Activated CD4-positive, alpha-beta memory T cell treated with anti-CD3 and anti-CD28 coated beads, Interleukin-2, amount 10 ng/mL, durations not matched to agents 7 days and 5 days (primary cell): ENCODE results near the gene B4GALNT2. TPM values are rescaled to one million over a fixed set of nuclear protein-coding genes. Genes with fewer than 3 reads are reported as not detected.

Experiments
- CTCF ChIA-PET: fragments of 350-600 bp; sonication (Branson Sonifier 250); formaldehyde crosslinking; loops from one replicate; lab custom pipeline; 2021; ENCODE audit warnings: antibody characterized with exemption, inconsistent platforms; lab: Charles Lee
- POLR2A ChIA-PET: fragments of 350-600 bp; sonication (Branson Sonifier 250); formaldehyde crosslinking; loops from one replicate; lab custom pipeline; 2021; ENCODE audit warnings: antibody characterized with exemption; lab: Charles Lee
- DNase-seq: peaks from one replicate; pipeline ENCODE4 v3.0.0-alpha.2; 2020
- H3K27ac Mint-ChIP-seq: one replicate; pipeline ENCODE4 v1.8.0; 2021; ENCODE audit warnings: mild to moderate bottlenecking, mixed read lengths
- H3K27me3 Mint-ChIP-seq: one replicate; pipeline ENCODE4 v1.8.0; 2021; ENCODE audit warnings: mixed read lengths
- H3K36me3 Mint-ChIP-seq: one replicate; pipeline ENCODE4 v1.8.0; 2021; ENCODE audit warnings: low read depth, mixed read lengths
- H3K4me1 Mint-ChIP-seq: one replicate; pipeline ENCODE4 v1.8.0; 2021; ENCODE audit warnings: mixed read lengths
- H3K4me3 Mint-ChIP-seq: one replicate; pipeline ENCODE4 v1.8.0; 2021; ENCODE audit warnings: mild to moderate bottlenecking, mixed read lengths
- H3K9me3 Mint-ChIP-seq: one replicate; pipeline ENCODE4 v1.8.0; 2021; ENCODE audit warnings: mixed read lengths
- total RNA-seq, 2 experiments: library from RNA; stranded (reverse); gene quantifications; one replicate each; pipeline ENCODE4 v1.2.3, GENCODE V29; 2021

Gene B4GALNT2
- total RNA-seq, 2 experiments from 2014 or later, result not detected

- CTCF ChIA-PET, result interaction anchor here (1.0 to 5.3 kb wide), 10 partner anchors 11 to 365 kb away, joined by 3 to 37 read pairs (median 6); partner anchors contain the start of genes ABI3, GNGT2 and PHOSPHO1
- no peaks in the 10 kb centered on the region for H3K27me3 Mint-ChIP-seq
- POLR2A ChIA-PET, result interaction anchor here (0.7 to 7.5 kb wide), 20 partner anchors 9 to 1296 kb away, joined by 3 to 88 read pairs (median 4); partner anchors contain the start of genes ABI3, GNGT2, IGF2BP1 and PHOSPHO1
- peaks cover 53% of the 10 kb centered on the region for H3K4me1 Mint-ChIP-seq
- H3K27ac Mint-ChIP-seq, result peak overlapping the region; percentile 100
- H3K4me3 Mint-ChIP-seq, result peak overlapping the region; percentile 90
- no peak for DNase-seq
- H3K9me3 Mint-ChIP-seq, result no peaks in the 10 kb centered on the region
- peaks cover 3% of the 10 kb centered on the region for H3K36me3 Mint-ChIP-seq
Observed at GRCh38 chr17:49191409-49191916, 58.9 kb downstream of the B4GALNT2 start.

- peaks cover 57% of the 10 kb centered on the region for H3K4me1 Mint-ChIP-seq
- CTCF ChIA-PET, result interaction anchor here (1.0 to 5.3 kb wide), 12 partner anchors 10 to 364 kb away, joined by 3 to 37 read pairs (median 6); partner anchors contain the start of genes ABI3, GNGT2 and PHOSPHO1
Observed at GRCh38 chr17:49191917-49192741, 59.6 kb downstream of the B4GALNT2 start.

DNA sequence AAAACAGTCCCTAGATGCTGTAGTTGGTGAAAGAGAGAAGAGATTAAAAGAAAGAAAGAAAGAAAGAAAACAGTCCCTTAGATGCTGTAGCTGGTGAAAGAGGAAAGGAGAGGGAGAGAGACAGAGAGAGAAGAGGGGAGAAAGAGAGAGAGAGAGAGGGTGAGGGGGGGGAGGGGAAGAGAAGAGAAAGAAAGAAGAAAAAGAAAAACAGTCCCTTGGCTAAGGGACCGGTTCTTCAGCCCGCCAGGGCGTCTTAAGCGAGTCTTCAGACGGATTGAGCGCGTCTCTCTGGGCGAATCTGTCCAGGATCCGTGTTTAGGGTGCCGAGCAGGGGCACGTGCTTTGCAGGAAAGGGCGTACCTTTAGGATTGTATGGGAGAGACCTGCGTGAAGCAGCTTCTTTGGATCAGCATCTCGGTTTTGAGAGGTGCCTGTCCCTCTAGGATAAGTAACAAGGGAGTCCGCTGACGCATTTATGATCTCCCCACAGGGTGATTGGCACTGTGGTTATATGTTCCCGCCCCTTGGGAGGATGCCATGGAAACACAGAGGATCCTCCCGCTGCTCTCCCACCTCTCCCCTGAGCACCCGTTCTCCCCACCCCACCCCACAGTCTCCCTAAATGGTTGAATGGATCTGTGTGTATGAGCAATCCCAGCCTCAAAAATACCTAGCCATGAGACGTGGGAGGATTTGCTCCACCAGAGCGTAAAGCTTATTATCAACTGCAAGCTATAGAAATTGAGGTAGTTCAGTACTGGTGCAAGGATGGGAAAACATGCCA, 61.1 kb downstream of the B4GALNT2 start:
- Mint-ChIP-seq H3K36me3 (peaks cover 3% of the 10 kb centered on the region), H3K27ac (peak overlapping the region; percentile 100), H3K4me1 (peaks cover 62% of the 10 kb centered on the region), H3K4me3 (peak overlapping the region; percentile 90), H3K9me3 (no peaks in the 10 kb centered on the region), H3K27me3 (no peaks in the 10 kb centered on the region)
- ChIA-PET POLR2A (interaction anchor here (0.6 to 7.5 kb wide), 9 partner anchors 11 to 285 kb away, joined by 3 to 88 read pairs (median 9); partner anchors contain the start of genes ABI3, GNGT2 and PHOSPHO1), CTCF (interaction anchor here (0.6 to 5.3 kb wide), 4 partner anchors 14 to 57 kb away, joined by 3 to 37 read pairs (median 11); partner anchors contain the start of genes ABI3, GNGT2 and PHOSPHO1)
- peak; percentile 44 for DNase-seq

More at GRCh38 chr17:49191917-49192741, 59.6 kb downstream of the B4GALNT2 start:
- peak overlapping the region; percentile 100 for H3K27ac Mint-ChIP-seq
- no peaks in the 10 kb centered on the region for H3K27me3 Mint-ChIP-seq
- H3K4me3 Mint-ChIP-seq, result peak overlapping the region; percentile 90
- H3K9me3 Mint-ChIP-seq, result no peaks in the 10 kb centered on the region
- H3K36me3 Mint-ChIP-seq, result peaks cover 3% of the 10 kb centered on the region
- DNase-seq, result peak; percentile 93
- POLR2A ChIA-PET, result interaction anchor here (0.7 to 7.5 kb wide), 23 partner anchors 8 to 1297 kb away, joined by 3 to 88 read pairs (median 4); partner anchors contain the start of genes ABI3, GNGT2, IGF2BP1 and PHOSPHO1

DNA sequence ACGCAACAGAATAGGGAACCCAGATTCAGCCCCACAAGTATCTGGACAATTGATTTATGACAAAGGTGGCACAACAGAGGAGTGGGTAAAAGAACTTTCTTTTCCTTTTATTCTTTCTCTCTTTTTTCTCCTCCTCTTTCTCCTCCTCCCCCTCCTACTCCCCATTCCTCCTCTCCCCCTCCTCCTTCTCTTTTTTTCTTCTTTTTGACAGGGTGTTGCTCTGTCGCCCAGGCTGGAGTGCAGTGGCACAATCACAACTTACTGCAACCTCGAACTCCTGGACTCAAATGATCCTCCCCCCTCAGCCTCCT, 61.7 kb downstream of the B4GALNT2 start:
- DNase-seq, result no peak
- ChIA-PET POLR2A (interaction anchor here (1.2 to 7.5 kb wide), 6 partner anchors 10 to 286 kb away, joined by 3 to 88 read pairs (median 36); partner anchors contain the start of genes ABI3, GNGT2 and PHOSPHO1), CTCF (interaction anchor here (0.6 to 1.2 kb wide), 3 partner anchors 14 to 197 kb away, joined by 3 to 6 read pairs (median 4); partner anchors contain the start of gene IGF2BP1)
- Mint-ChIP-seq H3K27me3 (no peaks in the 10 kb centered on the region), H3K27ac (peak overlapping the region; percentile 66), H3K4me1 (peaks cover 62% of the 10 kb centered on the region), H3K4me3 (peak overlapping the region; percentile 19), H3K9me3 (no peaks in the 10 kb centered on the region), H3K36me3 (peaks cover 3% of the 10 kb centered on the region)

DNA sequence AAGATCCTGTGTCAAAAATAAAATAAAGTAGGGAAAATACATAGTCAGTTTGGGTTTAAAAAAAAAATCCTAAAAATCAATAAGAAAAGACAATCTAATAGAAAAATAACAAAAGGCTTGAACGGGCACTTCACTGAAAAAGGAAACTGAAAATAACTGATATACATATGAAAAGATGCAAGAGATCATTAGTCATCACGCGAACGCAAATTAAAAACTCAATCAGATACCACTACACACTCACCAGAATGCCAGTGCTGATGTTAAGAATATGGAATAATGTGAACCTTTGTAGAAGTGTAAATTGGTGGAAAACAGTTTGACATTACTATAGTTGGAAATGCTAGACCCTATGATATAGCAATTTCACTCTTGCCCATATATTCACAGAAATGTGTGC, 63.2 kb downstream of the B4GALNT2 start:
- ChIA-PET POLR2A (interaction anchor here (1.8 to 7.5 kb wide), 3 partner anchors 9 to 30 kb away, joined by 4 to 88 read pairs (median 63); partner anchors contain the start of genes ABI3 and GNGT2), CTCF (interaction anchor here (0.7 kb wide), 1 partner anchor 32 kb away, joined by 5 read pairs; no protein-coding TSS in a partner anchor)
- Mint-ChIP-seq H3K27ac (peak overlapping the region; percentile 58), H3K27me3 (no peaks in the 10 kb centered on the region), H3K4me1 (peaks cover 53% of the 10 kb centered on the region), H3K36me3 (peaks cover 3% of the 10 kb centered on the region), H3K9me3 (no peaks in the 10 kb centered on the region), H3K4me3 (peak overlapping the region; percentile 45)
- DNase-seq, result no peak

DNA sequence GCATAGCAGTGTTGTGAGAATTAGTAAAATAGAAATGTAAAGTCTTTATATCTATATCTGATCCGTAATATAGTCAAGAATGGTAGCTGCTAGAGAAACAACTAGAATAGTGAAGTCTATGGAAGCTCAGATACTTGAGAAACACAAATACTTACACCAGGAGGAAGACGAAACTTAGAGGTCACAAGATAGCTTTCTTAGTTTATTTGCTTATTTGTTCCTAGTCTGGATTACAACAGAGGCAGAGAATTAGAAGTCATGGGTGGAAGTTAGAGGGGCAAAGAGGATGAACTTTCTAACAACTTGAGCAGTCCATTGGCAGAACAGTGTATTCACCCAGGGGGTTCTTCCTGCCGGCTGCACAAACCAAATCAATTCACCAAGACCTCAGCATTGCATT, 64.0 kb downstream of the B4GALNT2 start:
- no peaks in the 10 kb centered on the region for H3K9me3 Mint-ChIP-seq
- H3K4me1 Mint-ChIP-seq, result peaks cover 49% of the 10 kb centered on the region
- no peak overlapping the region for H3K27ac Mint-ChIP-seq
- H3K36me3 Mint-ChIP-seq, result peaks cover 3% of the 10 kb centered on the region
- H3K27me3 Mint-ChIP-seq, result no peaks in the 10 kb centered on the region
- ChIA-PET CTCF (interaction anchor here (0.7 kb wide), 1 partner anchor 31 kb away, joined by 5 read pairs; no protein-coding TSS in a partner anchor), POLR2A (interaction anchor here (1.8 to 5.8 kb wide), 2 partner anchors 8 to 30 kb away, joined by 4 to 63 read pairs; no protein-coding TSS in a partner anchor)
- H3K4me3 Mint-ChIP-seq, result no peak overlapping the region
- DNase-seq, result no peak

DNA sequence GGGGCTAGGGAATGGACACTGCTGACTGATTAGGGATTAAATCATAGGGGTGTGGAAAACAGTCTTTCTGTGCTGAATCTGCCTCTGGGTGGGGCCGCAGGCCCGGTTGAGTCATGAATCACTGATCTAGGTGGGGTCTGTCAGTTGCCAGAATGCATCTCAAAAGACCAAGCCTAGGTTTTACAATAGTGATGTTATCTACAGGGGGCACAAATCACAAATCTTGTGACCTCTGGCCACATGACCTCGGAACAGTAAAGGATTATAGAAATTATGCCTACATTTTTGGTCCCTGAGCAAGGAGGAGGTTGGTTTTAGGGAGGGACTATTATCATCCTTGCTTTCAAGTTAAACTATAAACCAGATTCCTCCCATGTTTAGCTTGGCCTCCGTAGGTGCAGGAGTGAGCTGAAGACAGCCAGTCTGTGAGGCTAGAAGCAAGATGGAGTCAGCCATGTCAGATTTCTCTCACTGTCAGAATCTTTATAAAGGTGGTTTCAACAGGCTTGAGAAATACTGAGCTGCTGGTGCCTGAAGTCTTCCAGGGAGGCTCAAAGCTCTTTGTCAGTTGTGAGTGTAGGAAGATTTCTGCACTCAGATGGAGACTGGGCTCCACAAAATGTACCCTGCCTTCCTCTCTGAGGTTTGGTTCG, 64.9 kb downstream of the B4GALNT2 start:
- POLR2A ChIA-PET, result interaction anchor here (0.9 to 4.7 kb wide), 3 partner anchors 12 to 31 kb away, joined by 3 to 38 read pairs (median 9); partner anchors contain the start of genes ABI3 and GNGT2
- Mint-ChIP-seq H3K4me1 (peaks cover 43% of the 10 kb centered on the region), H3K27me3 (peaks cover 2% of the 10 kb centered on the region), H3K4me3 (no peak overlapping the region), H3K36me3 (peaks cover 6% of the 10 kb centered on the region), H3K27ac (no peak overlapping the region), H3K9me3 (no peaks in the 10 kb centered on the region)
- no peak for DNase-seq
- CTCF ChIA-PET, result interaction anchor here (1.4 kb wide), 1 partner anchor 15 kb away, joined by 4 read pairs; no protein-coding TSS in a partner anchor

DNA sequence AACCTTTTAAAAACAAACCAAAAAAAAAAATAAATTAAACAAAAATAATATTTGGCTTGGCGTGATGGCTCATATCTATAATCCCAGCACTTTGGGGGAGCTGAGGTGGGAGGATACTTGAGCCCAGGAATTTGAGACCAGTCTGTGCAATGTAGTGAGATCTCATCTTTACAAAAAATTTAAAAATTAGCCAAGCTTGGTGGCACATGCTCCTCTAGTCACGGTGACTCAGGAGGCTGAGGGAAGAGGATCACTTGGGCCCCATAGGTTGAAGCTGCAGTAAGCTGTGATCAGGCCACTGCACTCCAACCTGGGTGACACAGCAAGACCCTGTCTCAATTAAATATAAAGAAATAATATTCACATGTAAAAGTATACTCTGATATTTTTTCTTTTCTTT, 65.6 kb downstream of the B4GALNT2 start:
- no peaks in the 10 kb centered on the region for H3K9me3 Mint-ChIP-seq
- POLR2A ChIA-PET, result interaction anchor here (0.9 to 4.7 kb wide), 3 partner anchors 11 to 30 kb away, joined by 3 to 38 read pairs (median 9); partner anchors contain the start of genes ABI3 and GNGT2
- no peak overlapping the region for H3K27ac Mint-ChIP-seq

DNA sequence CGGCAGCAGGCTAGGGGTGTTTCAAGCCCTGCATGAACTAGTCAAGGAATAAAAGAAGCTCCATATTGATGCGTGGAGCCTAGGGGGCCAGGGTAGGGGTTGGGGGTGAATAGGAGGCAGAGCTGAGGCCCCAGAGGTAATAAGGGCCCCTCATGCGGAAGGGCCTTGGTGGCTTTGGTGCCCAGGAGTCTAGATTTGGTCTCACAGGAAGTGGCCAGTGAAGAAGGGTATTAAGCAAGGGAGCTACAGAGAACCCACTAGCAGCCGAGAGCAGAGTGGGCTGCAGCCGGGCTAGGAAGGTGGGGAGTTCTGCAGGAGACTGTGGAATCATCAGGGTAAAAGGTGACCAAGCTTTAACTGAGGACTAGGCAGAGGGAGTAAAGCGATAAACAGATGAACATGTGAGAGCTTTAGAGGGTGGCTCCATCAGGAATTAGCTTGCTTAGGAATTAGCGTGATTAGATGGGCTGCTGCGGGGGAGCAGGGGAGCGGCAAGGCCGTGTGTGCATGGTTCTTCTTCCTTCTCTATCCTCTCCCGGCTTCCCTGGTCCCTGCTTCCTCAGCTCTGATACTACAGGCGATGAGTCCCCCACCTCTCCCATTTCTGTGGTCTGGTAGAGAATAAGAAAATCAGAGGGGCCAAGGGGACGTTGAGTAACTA, 68.0 kb downstream of the B4GALNT2 start:
- peaks cover 2% of the 10 kb centered on the region for H3K27me3 Mint-ChIP-seq
- H3K4me1 Mint-ChIP-seq, result peaks cover 18% of the 10 kb centered on the region
- ChIA-PET CTCF (interaction anchor here (1.2 to 1.5 kb wide), 2 partner anchors 26 to 90 kb away, joined by 3 to 5 read pairs; no protein-coding TSS in a partner anchor), POLR2A (interaction anchor here (1.2 to 4.7 kb wide), 5 partner anchors 9 to 22 kb away, joined by 4 to 38 read pairs (median 6); partner anchors contain the start of genes ABI3 and GNGT2)
- no peak overlapping the region for H3K4me3 Mint-ChIP-seq
- H3K36me3 Mint-ChIP-seq, result peaks cover 3% of the 10 kb centered on the region
- H3K27ac Mint-ChIP-seq, result no peak overlapping the region
- no peaks in the 10 kb centered on the region for H3K9me3 Mint-ChIP-seq
- DNase-seq, result no peak

More for the DNA sequence above, 65.6 kb downstream of the B4GALNT2 start:
- Mint-ChIP-seq H3K4me3 (no peak overlapping the region), H3K27me3 (peaks cover 2% of the 10 kb centered on the region), H3K4me1 (peaks cover 37% of the 10 kb centered on the region), H3K36me3 (peaks cover 3% of the 10 kb centered on the region)
- DNase-seq, result no peak
- CTCF ChIA-PET, result interaction anchor here (1.4 to 1.7 kb wide), 3 partner anchors 10 to 18 kb away, joined by 3 to 6 read pairs (median 4); no protein-coding TSS in a partner anchor

- ChIA-PET CTCF (no interaction called here), POLR2A (interaction anchor here (1.5 to 4.7 kb wide), 2 partner anchors 8 to 9 kb away, joined by 9 to 38 read pairs; partner anchors contain the start of genes ABI3 and GNGT2)
- no peak for DNase-seq
- Mint-ChIP-seq H3K27me3 (peaks cover 2% of the 10 kb centered on the region), H3K4me3 (no peak overlapping the region), H3K9me3 (no peaks in the 10 kb centered on the region), H3K4me1 (peaks cover 9% of the 10 kb centered on the region), H3K36me3 (peaks cover 9% of the 10 kb centered on the region), H3K27ac (no peak overlapping the region)
Observed at GRCh38 chr17:49201481-49201927, 68.9 kb downstream of the B4GALNT2 start.
